Epithelial cell of prostate (primary cell): ENCODE measurements around the gene PHACTR1.
"Not testable (repeated sequence)": the region's sequence is repeated elsewhere in the genome, so short reads cannot be mapped to it uniquely, and the experiment has no call there.

Experiments
- DNase-seq: peaks from one replicate; pipeline ENCODE4 v3.0.0-alpha.2; 2011; ENCODE audit warnings: low read depth, low spot score
- H3K27ac ChIP-seq: fragments of 450-650 bp; 2 replicates; pipeline ENCODE4 v1.5.1; 2017; ENCODE audit warnings: mild to moderate bottlenecking

PHACTR1 gene

GRCh38 chr6:12748815-12749521 lies 32.4 kb downstream of the PHACTR1 start:
- no peak for DNase-seq
- H3K27ac ChIP-seq, result no peak overlapping the region

- no peak for DNase-seq
- H3K27ac ChIP-seq, result no peak overlapping the region
Observed at GRCh38 chr6:12749531-12750379, 33.2 kb downstream of the PHACTR1 start.

GRCh38 chr6:12750416-12750815 lies 33.8 kb downstream of the PHACTR1 start:
- DNase-seq, result no peak
- H3K27ac ChIP-seq, result no peak overlapping the region

GRCh38 chr6:12751694-12752325 lies 35.2 kb downstream of the PHACTR1 start:
- H3K27ac ChIP-seq, result no peak overlapping the region
- peak; percentile 3 for DNase-seq

GRCh38 chr6:12753036-12753435 lies 36.5 kb downstream of the PHACTR1 start:
- no peak for DNase-seq
- H3K27ac ChIP-seq, result no peak overlapping the region

- no peak overlapping the region for H3K27ac ChIP-seq
- DNase-seq, result no peak
Observed at GRCh38 chr6:12760226-12760625, 43.7 kb downstream of the PHACTR1 start.

GRCh38 chr6:12760911-12761310 lies 44.3 kb downstream of the PHACTR1 start:
- no peak overlapping the region for H3K27ac ChIP-seq
- no peak for DNase-seq

- H3K27ac ChIP-seq, result peak overlapping the region; percentile 26
- peak; percentile 45 for DNase-seq
Observed at GRCh38 chr6:12761376-12762115, 45.0 kb downstream of the PHACTR1 start.

GRCh38 chr6:12762731-12763434 lies 46.3 kb downstream of the PHACTR1 start:
- peak; percentile 26 for DNase-seq

GRCh38 chr6:12766365-12766764 lies 49.8 kb downstream of the PHACTR1 start:
- no peak for DNase-seq
- H3K27ac ChIP-seq, result no peak overlapping the region

More at GRCh38 chr6:12762731-12763434, 46.3 kb downstream of the PHACTR1 start:
- not testable (repeated sequence) for H3K27ac ChIP-seq

GRCh38 chr6:12767016-12767415 lies 50.4 kb downstream of the PHACTR1 start:
- H3K27ac ChIP-seq, result no peak overlapping the region
- DNase-seq, result no peak

GRCh38 chr6:12769556-12770256 lies 53.1 kb downstream of the PHACTR1 start:
- H3K27ac ChIP-seq, result no peak overlapping the region
- no peak for DNase-seq

- H3K27ac ChIP-seq, result no peak overlapping the region
- no peak for DNase-seq
Observed at GRCh38 chr6:12772416-12772815, 55.8 kb downstream of the PHACTR1 start.

- no peak for DNase-seq
- H3K27ac ChIP-seq, result no peak overlapping the region
Observed at GRCh38 chr6:12776291-12776690, 59.7 kb downstream of the PHACTR1 start.

- DNase-seq, result no peak
- no peak overlapping the region for H3K27ac ChIP-seq
Observed at GRCh38 chr6:12779772-12780171, 63.2 kb downstream of the PHACTR1 start.

- no peak for DNase-seq
- no peak overlapping the region for H3K27ac ChIP-seq
Observed at GRCh38 chr6:12782136-12782535, 65.6 kb downstream of the PHACTR1 start.

- no peak for DNase-seq
- no peak overlapping the region for H3K27ac ChIP-seq
Observed at GRCh38 chr6:12785301-12785700, 68.7 kb downstream of the PHACTR1 start.

- H3K27ac ChIP-seq, result no peak overlapping the region
- DNase-seq, result no peak
Observed at GRCh38 chr6:12785921-12786320, 69.4 kb downstream of the PHACTR1 start.

GRCh38 chr6:12791371-12791770 lies 74.8 kb downstream of the PHACTR1 start:
- peak; percentile 24 for DNase-seq

More at GRCh38 chr6:12791371-12791770, 74.8 kb downstream of the PHACTR1 start:
- H3K27ac ChIP-seq, result peak overlapping the region; percentile 18
